22Rv1 (cell line): Measurements from ENCODE around the gene CDYL.

Experiments used
- H3K27ac ChIP-seq: fragments of 450-650 bp; 2 replicates; pipeline ENCODE4 v1.5.1; 2017
- ZFX ChIP-seq: fragments of 450-650 bp; IDR thresholded peaks from 2 replicates; pipeline ENCODE4 v1.6.1; 2017; ENCODE audit warnings: antibody characterized with exemption, borderline replicate concordance
- TF ChIP-seq, protein P1 (sequence below): fragments of 450-650 bp; IDR thresholded peaks from 2 replicates; pipeline ENCODE4 v1.5.1; 2017; ENCODE audit warnings: mild to moderate bottlenecking

Gene CDYL

DNA sequence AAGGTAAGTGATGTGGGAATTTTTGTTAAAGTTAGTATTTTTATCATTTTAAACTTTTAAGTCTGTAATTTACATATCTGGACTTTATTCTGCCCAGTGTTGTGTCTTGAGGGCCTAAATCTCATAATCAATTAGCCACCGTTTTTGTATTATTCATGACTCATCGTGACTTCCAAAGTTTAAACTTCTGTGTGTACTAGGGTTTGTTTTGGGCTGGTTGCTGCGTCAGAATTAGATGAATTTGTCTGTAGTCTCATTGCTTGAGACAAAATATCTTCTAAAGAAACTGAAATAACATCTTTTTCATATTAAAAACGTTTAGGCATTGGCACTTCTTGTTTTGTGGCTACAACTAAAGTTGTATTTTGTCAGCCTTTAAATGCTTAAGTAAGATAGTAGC lies 41.3 kb downstream of the CDYL start:
- no peak for TF ChIP-seq ZFX
- TF ChIP-seq, protein P1, sequence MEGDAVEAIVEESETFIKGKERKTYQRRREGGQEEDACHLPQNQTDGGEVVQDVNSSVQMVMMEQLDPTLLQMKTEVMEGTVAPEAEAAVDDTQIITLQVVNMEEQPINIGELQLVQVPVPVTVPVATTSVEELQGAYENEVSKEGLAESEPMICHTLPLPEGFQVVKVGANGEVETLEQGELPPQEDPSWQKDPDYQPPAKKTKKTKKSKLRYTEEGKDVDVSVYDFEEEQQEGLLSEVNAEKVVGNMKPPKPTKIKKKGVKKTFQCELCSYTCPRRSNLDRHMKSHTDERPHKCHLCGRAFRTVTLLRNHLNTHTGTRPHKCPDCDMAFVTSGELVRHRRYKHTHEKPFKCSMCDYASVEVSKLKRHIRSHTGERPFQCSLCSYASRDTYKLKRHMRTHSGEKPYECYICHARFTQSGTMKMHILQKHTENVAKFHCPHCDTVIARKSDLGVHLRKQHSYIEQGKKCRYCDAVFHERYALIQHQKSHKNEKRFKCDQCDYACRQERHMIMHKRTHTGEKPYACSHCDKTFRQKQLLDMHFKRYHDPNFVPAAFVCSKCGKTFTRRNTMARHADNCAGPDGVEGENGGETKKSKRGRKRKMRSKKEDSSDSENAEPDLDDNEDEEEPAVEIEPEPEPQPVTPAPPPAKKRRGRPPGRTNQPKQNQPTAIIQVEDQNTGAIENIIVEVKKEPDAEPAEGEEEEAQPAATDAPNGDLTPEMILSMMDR = no peak
- H3K27ac ChIP-seq = no peak overlapping the region

DNA sequence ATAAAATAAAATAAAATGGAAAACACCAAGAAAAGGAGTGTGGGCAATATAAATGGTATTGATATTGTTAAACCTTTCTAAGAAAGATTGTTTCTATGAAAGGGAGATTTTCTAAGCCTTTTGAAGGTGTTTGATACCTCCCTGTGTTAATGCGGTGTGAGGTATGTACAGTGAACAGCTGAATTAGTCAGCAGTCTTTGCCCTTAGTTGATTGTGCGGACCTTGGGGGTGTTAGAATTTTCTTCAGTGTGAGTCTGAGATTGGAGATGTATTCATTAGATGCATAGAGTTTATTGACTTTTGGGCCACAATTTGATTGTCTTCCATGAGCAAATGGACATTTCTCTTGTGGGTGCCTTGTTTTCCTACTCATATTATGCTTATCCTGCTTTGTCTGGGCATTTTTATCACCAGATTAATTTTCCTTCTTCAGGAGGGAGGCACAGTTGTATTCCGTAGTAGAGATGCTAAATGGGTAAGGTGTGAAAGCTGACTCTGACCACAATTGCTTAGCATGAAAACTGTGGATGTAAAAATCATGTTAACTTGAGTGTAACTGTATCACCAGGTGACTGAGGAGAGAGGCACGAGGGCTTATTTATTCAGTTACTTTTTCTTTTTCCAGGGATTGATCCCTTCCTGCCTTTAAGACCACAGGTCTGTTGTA lies 42.2 kb downstream of the CDYL start:
- TF ChIP-seq ZFX = no peak
- TF ChIP-seq, protein P1 = no peak
- H3K27ac ChIP-seq = no peak overlapping the region

DNA sequence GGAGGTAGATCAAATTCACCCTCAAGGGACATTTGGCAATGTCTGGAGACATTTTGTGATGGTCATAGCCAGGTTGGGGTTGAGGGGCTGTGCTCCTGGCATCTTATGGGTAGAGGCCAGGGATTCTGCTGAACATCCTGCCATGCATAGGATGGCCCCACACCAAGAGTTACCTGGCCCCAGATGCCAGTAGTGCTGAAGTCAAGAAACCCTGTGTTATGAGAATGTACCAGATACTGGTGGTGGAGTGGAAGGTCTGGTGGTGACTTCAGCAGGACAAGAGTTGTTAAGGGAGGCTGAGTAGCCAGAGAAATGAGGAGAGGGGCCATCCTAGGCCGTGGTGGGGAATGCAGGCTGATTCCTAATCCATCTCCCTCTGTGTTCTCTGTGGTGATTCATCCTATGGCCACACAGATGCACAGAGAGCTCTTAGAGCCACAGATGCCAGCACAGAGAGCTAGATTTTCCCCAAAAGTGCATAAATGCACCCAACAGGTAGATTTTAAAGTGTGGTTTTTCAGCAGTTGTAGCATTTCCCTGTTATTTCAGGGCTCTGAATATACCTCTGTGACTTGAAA lies 43.6 kb downstream of the CDYL start:
- no peak overlapping the region for H3K27ac ChIP-seq
- no peak for TF ChIP-seq ZFX
- TF ChIP-seq, protein P1 = no peak

DNA sequence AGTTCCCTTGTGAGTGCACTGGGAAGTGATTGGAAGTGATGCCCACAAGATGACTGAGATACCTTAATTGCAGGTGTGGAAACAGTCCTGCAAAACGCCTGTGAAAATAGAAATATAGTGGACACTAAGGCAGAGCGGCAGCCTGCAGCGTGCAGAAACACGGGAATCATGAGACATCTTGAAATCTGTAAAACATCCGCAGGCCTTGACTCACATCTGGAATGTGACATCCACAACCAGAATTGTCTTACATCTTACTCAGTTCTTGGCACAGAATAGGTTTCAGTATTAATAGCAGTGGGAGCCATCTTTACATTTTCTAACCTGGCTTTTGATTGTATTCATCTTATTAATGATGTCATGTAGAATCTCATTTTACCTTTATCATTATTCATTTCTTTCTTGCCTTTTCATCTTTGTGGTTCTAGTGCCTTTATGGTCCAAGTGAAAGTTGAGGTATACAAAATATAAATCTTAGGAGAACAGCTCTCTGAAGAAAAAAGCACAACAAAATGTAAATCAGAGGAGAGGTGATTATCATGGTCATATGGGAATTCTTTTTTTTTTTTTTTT lies 44.6 kb downstream of the CDYL start:
- TF ChIP-seq, protein P1 = no peak
- TF ChIP-seq ZFX = no peak
- H3K27ac ChIP-seq = no peak overlapping the region

DNA sequence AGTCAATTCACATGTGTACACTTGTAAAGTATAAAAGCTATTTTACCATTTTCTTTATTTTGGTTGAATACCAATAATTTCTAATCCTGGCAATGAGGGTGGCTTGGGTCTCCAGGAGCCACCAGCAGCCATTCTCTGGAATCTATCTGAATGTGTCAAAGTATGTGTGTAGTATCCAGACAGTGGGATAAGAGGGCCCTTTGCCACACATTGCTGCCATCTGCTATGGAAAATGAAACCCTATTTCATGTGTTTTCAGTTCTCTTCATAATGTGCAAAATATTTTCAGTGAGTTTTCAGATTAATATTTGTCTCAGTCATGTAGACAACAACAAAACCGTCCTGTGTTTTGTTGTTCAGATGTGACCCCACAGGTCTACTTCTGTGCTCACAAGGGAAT lies 46.3 kb downstream of the CDYL start:
- TF ChIP-seq, protein P1 = no peak
- TF ChIP-seq ZFX = no peak
- no peak overlapping the region for H3K27ac ChIP-seq

DNA sequence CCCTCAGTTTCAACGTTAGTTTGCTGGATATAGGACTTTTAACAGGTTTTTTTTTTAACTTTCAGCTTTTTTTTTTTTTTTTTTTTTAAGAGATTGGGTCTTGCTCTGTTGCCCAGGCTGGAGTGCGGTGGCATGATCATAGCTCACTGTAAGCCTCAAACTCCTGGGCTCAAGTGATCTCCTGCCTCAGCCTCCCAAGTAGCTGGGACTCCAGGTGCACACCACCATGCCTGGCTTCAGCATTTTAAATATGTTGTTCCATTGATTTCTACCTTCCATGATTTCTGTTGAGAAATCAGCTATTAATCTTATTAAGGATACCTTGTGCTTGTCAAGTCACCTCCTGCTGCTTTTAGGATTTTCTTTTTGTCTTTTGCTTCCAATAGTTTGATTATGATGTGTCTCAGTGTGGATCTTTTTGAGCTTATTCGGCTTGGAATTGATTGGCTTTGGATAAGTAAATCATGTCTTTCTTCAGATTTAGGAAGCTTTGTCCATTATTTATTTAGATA lies 52.0 kb downstream of the CDYL start:
- no peak for TF ChIP-seq ZFX
- TF ChIP-seq, protein P1 = no peak
- H3K27ac ChIP-seq = no peak overlapping the region

DNA sequence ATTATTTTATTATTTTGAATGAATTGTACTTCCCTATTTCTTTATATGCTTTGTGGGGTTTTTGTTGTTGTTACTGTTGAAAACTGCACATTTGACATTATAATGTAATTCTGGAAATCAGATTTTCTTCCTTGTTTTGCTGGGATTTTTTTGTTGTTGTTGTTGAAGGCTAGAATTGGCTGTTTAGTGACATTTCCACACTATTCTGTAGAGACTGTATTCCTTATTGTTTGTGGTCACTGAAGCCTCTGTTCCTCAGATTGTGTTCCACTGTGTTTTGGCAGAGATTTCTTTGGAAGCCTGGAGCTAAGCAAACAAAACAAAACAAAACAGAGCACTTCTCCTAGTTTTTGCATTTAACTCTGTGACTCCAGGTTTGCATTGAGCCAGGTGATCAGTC lies 52.9 kb downstream of the CDYL start:
- TF ChIP-seq, protein P1 = no peak
- no peak for TF ChIP-seq ZFX
- H3K27ac ChIP-seq = no peak overlapping the region

DNA sequence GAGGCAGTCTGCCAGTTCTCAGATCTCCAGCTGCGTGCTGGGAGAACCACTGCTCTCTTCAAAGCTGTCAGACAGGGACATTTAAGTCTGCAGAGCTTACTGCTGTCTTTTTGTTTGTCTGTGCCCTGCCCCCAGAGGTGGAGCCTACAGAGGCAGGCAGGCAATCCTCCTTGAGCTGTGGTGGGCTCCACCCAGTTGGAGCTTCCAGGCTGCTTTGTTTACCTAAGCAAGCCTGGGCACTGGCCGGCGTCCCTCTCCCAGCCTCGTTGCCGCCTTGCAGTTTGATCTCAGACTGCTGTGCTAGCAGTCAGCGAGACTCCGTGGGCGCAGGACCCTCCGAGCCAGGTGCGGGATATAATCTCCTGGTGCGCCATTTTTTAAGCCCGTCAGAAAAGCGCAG lies 59.3 kb downstream of the CDYL start:
- H3K27ac ChIP-seq = peak overlapping the region; percentile 46; the same call in 1 of the 2 replicates
